ENCODE data around the gene ECE1.

DNA sequence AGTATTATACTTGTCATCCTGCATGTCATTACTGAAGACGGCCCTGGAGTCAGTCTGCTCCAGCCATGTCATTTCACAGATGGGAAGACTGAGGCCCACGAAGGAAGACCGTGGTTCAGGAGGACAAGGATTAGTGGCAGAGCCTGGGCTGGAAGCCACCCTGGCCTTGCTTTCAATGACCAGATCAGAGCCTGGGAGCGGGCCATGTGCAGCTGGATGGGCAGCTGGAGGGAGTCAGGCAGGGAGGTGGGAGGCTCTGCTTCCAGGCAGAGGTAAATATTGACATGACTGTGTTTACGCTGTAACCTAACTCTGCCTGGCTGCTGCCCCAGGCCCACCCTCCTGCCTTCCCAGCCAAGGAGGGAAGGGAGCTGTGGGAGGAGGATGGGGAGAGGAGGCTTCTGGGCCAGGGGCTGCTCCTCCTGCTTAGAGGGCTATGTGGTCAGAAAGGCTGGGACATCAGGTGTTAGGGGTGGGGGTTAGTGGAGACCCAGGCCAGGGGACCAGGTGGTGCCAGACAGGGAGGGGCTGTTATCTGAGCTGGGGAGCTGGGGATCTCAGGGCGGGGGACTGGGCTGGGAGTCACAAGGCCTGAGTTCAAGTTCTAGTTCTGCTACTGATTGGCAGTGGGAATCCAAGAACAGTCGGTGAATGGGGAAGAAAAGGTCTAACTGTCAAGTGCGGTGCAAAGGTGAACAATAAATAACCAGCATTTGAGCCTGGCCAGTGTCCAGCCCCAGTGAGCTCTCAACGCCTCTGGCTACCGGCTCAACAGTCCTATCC is 48.5 kb upstream of the ECE1 start:
- TF ChIP-seq, protein P1, sequence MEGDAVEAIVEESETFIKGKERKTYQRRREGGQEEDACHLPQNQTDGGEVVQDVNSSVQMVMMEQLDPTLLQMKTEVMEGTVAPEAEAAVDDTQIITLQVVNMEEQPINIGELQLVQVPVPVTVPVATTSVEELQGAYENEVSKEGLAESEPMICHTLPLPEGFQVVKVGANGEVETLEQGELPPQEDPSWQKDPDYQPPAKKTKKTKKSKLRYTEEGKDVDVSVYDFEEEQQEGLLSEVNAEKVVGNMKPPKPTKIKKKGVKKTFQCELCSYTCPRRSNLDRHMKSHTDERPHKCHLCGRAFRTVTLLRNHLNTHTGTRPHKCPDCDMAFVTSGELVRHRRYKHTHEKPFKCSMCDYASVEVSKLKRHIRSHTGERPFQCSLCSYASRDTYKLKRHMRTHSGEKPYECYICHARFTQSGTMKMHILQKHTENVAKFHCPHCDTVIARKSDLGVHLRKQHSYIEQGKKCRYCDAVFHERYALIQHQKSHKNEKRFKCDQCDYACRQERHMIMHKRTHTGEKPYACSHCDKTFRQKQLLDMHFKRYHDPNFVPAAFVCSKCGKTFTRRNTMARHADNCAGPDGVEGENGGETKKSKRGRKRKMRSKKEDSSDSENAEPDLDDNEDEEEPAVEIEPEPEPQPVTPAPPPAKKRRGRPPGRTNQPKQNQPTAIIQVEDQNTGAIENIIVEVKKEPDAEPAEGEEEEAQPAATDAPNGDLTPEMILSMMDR (IDR thresholded peaks at IDR 0.05; ENCODE audit: extremely low read depth in 1 of 2, insufficient read depth in 1 of 2, low read depth in 1 of 2, low read length in 2 of 2), result no peak
- TF ChIP-seq, protein P2, sequence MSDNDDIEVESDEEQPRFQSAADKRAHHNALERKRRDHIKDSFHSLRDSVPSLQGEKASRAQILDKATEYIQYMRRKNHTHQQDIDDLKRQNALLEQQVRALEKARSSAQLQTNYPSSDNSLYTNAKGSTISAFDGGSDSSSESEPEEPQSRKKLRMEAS (IDR thresholded peaks at IDR 0.05; ENCODE audit: insufficient read depth, insufficient read length), result no peak
- TF ChIP-seq POLR2AphosphoS5 (IDR thresholded peaks at IDR 0.05; ENCODE audit: insufficient read depth, low read depth, low read length), result no peak
